ENCODE results near the gene CAST.

Gene CAST

DNA sequence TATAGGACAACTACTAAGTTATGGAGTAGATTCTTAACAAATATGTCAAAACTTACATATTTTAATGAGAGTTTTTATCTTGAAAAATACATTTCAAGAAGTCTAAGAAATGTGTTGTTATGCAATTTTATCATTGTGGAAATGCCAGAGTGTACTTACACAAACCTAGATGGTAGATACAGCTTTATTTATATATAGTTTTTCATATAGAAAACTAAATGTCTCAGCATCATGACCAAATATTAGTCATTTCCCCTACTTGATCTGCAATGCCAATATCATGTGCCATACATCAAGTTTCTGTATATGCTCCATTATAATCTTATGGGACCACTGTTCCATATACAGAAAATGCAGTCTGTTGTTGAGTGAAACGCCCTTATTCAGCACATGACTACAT lies 28.7 kb downstream of the CAST start:
- DNase-seq = no peak
- Mint-ChIP-seq H3K27ac (no peak overlapping the region), H3K4me3 (no peak overlapping the region)

DNA sequence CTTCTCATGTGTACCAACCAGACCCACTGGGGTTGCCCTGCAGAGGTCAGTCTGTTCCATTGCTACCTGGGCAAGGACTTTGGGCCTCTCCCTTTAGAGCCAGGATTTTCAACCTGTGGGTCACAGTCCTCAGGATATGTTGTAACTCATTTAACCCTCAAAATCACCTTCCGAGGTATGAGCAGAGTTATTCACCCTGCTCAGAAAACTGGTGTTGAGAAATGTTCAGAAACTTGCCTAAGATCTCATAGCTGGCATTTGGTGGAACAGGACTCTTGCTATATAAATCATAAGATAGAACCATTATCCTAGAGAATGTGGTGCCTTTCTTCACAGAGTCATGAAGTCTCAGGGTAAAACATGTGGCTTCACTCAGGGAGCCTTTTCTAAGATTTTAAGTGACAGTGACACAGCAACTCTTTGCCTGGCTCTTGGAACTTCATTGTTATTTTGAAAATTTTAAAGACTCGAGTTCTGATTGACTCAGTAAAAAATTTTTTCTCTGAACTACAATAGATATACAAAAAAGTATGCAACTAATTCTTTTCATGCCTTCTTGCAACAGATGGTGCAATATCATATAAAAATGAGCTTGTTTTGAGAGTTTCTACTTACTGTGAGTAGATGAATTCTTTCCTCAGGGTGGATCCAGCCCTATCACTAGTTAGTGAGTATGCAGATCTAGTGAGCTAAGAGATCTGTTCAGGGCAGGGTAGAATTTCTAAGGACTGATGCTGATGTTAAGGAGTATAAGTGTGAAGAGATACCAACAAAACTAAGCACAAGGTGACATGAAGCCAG lies 29.5 kb downstream of the CAST start:
- DNase-seq = no peak
- Mint-ChIP-seq H3K9me3 (no peaks in the 10 kb centered on the region), H3K27ac (no peak overlapping the region), H3K36me3 (ENCODE audit: low read depth) (no peaks in the 10 kb centered on the region), H3K27me3 (ENCODE audit: low read depth, poor library complexity) (no peaks in the 10 kb centered on the region), H3K4me1 (no peaks in the 10 kb centered on the region), H3K4me3 (no peak overlapping the region)
- TF ChIP-seq, protein P1, sequence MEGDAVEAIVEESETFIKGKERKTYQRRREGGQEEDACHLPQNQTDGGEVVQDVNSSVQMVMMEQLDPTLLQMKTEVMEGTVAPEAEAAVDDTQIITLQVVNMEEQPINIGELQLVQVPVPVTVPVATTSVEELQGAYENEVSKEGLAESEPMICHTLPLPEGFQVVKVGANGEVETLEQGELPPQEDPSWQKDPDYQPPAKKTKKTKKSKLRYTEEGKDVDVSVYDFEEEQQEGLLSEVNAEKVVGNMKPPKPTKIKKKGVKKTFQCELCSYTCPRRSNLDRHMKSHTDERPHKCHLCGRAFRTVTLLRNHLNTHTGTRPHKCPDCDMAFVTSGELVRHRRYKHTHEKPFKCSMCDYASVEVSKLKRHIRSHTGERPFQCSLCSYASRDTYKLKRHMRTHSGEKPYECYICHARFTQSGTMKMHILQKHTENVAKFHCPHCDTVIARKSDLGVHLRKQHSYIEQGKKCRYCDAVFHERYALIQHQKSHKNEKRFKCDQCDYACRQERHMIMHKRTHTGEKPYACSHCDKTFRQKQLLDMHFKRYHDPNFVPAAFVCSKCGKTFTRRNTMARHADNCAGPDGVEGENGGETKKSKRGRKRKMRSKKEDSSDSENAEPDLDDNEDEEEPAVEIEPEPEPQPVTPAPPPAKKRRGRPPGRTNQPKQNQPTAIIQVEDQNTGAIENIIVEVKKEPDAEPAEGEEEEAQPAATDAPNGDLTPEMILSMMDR (IDR thresholded peaks at IDR 0.05) = no peak

More for the DNA sequence above, 28.7 kb downstream of the CAST start:
- TF ChIP-seq, protein P1 (IDR thresholded peaks at IDR 0.05) = no peak
- Mint-ChIP-seq H3K4me1 (peaks cover 4% of the 10 kb centered on the region), H3K27me3 (ENCODE audit: low read depth, poor library complexity) (no peaks in the 10 kb centered on the region), H3K36me3 (ENCODE audit: low read depth) (no peaks in the 10 kb centered on the region), H3K9me3 (no peaks in the 10 kb centered on the region)

DNA sequence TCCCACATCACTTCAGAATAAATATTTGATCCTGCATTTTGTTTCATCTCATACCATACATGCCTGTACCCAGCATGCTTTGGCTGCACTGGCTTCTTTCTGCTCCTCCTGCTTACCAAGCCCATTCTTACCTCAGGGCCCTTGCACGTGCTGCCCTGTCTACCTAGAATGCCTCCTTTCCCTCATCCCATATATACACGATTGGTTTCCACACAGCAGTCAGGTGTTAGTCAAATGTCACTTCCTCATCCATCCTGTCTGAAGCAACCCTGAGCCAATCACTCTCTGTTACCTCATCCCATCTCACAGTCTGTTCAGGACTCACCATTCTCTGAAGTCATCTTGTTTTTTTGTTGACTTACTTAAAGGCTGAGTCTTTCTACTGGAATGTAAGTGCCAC lies 30.3 kb downstream of the CAST start:
- no peaks in the 10 kb centered on the region for H3K36me3 Mint-ChIP-seq (ENCODE audit: low read depth)
- H3K9me3 Mint-ChIP-seq = no peaks in the 10 kb centered on the region
- H3K27me3 Mint-ChIP-seq (ENCODE audit: low read depth, poor library complexity) = peaks cover 2% of the 10 kb centered on the region
- no peak overlapping the region for H3K27ac Mint-ChIP-seq
- H3K4me3 Mint-ChIP-seq = no peak overlapping the region
- TF ChIP-seq, protein P1 (IDR thresholded peaks at IDR 0.05) = no peak
- DNase-seq = no peak
- H3K4me1 Mint-ChIP-seq = no peaks in the 10 kb centered on the region

DNA sequence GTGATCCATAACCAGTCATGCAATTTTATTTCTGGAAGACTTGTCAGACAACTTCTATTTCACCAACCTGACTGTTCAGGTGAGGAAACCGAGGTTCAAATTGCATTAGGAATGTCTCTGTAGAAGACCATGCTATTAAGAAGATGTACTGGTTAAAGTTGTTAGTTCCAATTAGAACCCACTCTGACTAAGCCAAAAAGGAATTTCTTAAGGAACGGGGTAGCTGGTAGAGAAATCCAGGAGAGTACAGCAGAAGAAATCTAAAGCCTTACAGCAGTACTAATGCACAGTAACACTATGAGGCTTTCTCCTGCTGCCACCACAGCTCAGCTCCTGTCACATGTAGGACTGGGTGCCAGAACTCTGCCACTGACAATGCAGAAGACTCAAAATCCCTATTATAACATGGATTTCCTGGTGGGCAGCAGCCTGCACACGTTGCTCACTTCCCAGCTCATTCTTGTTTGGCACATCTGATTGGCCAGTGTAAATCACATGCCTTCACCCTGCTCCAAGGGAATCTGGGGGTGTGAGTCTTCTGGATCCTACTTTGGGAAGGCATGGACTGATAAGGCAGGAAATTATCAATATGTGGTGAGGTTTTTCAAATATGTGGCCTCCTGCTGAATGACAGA lies 37.1 kb downstream of the CAST start:
- TF ChIP-seq, protein P1 (IDR thresholded peaks at IDR 0.05) = no peak
- H3K9me3 Mint-ChIP-seq = no peaks in the 10 kb centered on the region
- no peak for DNase-seq
- peaks cover 21% of the 10 kb centered on the region for H3K27me3 Mint-ChIP-seq (ENCODE audit: low read depth, poor library complexity)
- no peak overlapping the region for H3K4me3 Mint-ChIP-seq
- H3K4me1 Mint-ChIP-seq = peaks cover 20% of the 10 kb centered on the region
- peak overlapping the region; percentile 26 for H3K27ac Mint-ChIP-seq
- H3K36me3 Mint-ChIP-seq (ENCODE audit: low read depth) = no peaks in the 10 kb centered on the region

DNA sequence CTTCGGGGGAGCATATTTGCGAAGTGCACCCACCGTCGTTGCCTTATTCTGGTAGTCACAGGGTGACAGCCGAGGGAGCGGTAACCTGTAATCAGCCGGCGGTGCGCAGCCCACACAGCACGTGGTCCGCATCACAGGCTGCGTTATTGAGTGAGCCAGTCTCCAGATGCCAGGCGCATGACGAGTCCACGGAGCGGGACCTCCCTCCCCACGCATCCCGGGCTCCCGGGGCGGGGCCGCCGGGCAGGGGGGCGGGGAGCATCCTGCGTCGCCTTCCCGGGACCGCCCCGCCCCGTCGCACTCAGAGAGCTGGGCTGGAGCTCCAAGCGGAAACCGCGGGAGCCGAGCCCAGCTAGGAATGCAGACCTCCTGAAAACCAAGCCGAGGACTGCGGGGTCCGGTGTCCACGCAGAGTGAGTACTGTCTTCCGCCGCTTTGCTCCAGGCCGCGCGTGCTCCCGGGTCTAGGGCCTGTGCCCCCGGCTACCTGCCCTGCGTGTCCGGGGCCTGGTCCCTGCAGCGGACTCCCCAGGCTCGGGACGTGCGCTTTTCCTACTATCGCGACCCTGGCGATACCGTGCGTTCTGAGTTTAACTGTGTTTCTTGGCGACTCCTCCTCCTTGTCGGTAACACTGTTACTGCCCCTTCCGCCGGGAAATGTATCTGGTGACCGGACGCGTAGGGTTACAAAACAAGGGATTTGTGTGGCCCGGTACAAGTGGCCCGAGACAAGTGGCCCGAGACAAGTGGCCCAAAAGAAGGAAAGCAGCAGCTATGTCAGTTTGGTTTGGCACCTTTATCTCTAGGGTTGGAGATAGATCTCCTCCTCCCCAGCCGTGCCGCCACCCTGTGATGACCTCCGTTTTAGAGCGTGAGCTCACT lies 40.6 kb downstream of the CAST start:
- DNase-seq = peak; percentile 92

More for the DNA sequence above, 40.6 kb downstream of the CAST start:
- peak overlapping the region; percentile 94 for H3K4me3 Mint-ChIP-seq
- peaks cover 25% of the 10 kb centered on the region for H3K4me1 Mint-ChIP-seq
- H3K9me3 Mint-ChIP-seq = no peaks in the 10 kb centered on the region
- no peaks in the 10 kb centered on the region for H3K36me3 Mint-ChIP-seq (ENCODE audit: low read depth)
- TF ChIP-seq, protein P1 (IDR thresholded peaks at IDR 0.05) = no peak
- peaks cover 27% of the 10 kb centered on the region for H3K27me3 Mint-ChIP-seq (ENCODE audit: low read depth, poor library complexity)
- H3K27ac Mint-ChIP-seq = peak overlapping the region; percentile 90
